ENCODE measurements around the gene PAPPA. TPM values are rescaled to one million over a fixed set of nuclear protein-coding genes. Genes with fewer than 3 reads are reported as not detected.

The PAPPA gene
- total RNA-seq, 2 experiments from 2014 or later, result not detected

GRCh38 chr9:116404228-116404627 is 250.6 kb downstream of the PAPPA start:
- Mint-ChIP-seq H3K4me3 (no peak overlapping the region), H3K4me1 (ENCODE audit: low read depth) (no peaks in the 10 kb centered on the region), H3K27ac (no peak overlapping the region), H3K27me3 (no peaks in the 10 kb centered on the region), H3K9me3 (no peaks in the 10 kb centered on the region), H3K36me3 (ENCODE audit: low read depth) (no peaks in the 10 kb centered on the region)
- ChIA-PET CTCF (no interaction called here), POLR2A (no interaction called here)
- intact Hi-C loops (cut with micrococcal nuclease), result no loop called here
- ATAC-seq, result no peak
- no peak for DNase-seq
- no peak for TF ChIP-seq CTCF (IDR thresholded peaks at IDR 0.05)

- Mint-ChIP-seq H3K27ac (no peak overlapping the region), H3K4me1 (ENCODE audit: low read depth) (no peaks in the 10 kb centered on the region), H3K4me3 (no peak overlapping the region), H3K9me3 (no peaks in the 10 kb centered on the region), H3K27me3 (no peaks in the 10 kb centered on the region), H3K36me3 (ENCODE audit: low read depth) (no peaks in the 10 kb centered on the region)
- no peak for ATAC-seq
- intact Hi-C loops (cut with micrococcal nuclease), result no loop called here
- ChIA-PET CTCF (no interaction called here), POLR2A (no interaction called here)
- no peak for TF ChIP-seq CTCF (IDR thresholded peaks at IDR 0.05)
- DNase-seq, result no peak
Measured at GRCh38 chr9:116405321-116405720, 251.7 kb downstream of the PAPPA start.

GRCh38 chr9:116406469-116406868 is 252.9 kb downstream of the PAPPA start:
- Mint-ChIP-seq H3K9me3 (no peaks in the 10 kb centered on the region), H3K27me3 (no peaks in the 10 kb centered on the region), H3K4me3 (no peak overlapping the region), H3K36me3 (ENCODE audit: low read depth) (no peaks in the 10 kb centered on the region), H3K27ac (no peak overlapping the region), H3K4me1 (ENCODE audit: low read depth) (no peaks in the 10 kb centered on the region)
- no peak for TF ChIP-seq CTCF (IDR thresholded peaks at IDR 0.05)
- CTCF ChIA-PET, result no interaction called here
- DNase-seq (no peak), ATAC-seq (no peak)
- intact Hi-C loops (cut with micrococcal nuclease), result no loop called here
- POLR2A ChIA-PET, result no interaction called here

- Mint-ChIP-seq H3K27ac (no peak overlapping the region), H3K36me3 (ENCODE audit: low read depth) (no peaks in the 10 kb centered on the region), H3K9me3 (no peaks in the 10 kb centered on the region), H3K4me1 (ENCODE audit: low read depth) (no peaks in the 10 kb centered on the region), H3K4me3 (no peak overlapping the region), H3K27me3 (no peaks in the 10 kb centered on the region)
- POLR2A ChIA-PET, result no interaction called here
- CTCF ChIA-PET, result no interaction called here
- DNase-seq (no peak), ATAC-seq (no peak)
- no peak for TF ChIP-seq CTCF (IDR thresholded peaks at IDR 0.05)
- intact Hi-C loops (cut with micrococcal nuclease), result no loop called here
Measured at GRCh38 chr9:116409129-116409528, 255.5 kb downstream of the PAPPA start.

GRCh38 chr9:116409638-116410037 is 256.0 kb downstream of the PAPPA start:
- CTCF ChIA-PET, result no interaction called here
- intact Hi-C loops (cut with micrococcal nuclease), result no loop called here

More at GRCh38 chr9:116409638-116410037, 256.0 kb downstream of the PAPPA start:
- Mint-ChIP-seq H3K4me3 (no peak overlapping the region), H3K36me3 (ENCODE audit: low read depth) (no peaks in the 10 kb centered on the region), H3K27ac (no peak overlapping the region), H3K4me1 (ENCODE audit: low read depth) (no peaks in the 10 kb centered on the region), H3K9me3 (no peaks in the 10 kb centered on the region), H3K27me3 (no peaks in the 10 kb centered on the region)
- no peak for TF ChIP-seq CTCF (IDR thresholded peaks at IDR 0.05)
- DNase-seq, result no peak
- POLR2A ChIA-PET, result no interaction called here
- no peak for ATAC-seq
